Panc1 (cell line): ENCODE results near the gene CFAP157. TPM values are rescaled to one million over a fixed set of nuclear protein-coding genes. Genes with fewer than 3 reads are reported as not detected.

Experiments used
- ATAC-seq: fragments of 200-7000 bp; cut with Tn5 transposase; 2 replicates; pipeline ENCODE4 v1.9.1; 2020; ENCODE audit warnings: mild to moderate bottlenecking, moderate library complexity
- BruUV-seq: library from RNA; stranded (reverse); fragments of 400-500 nt; replicated peaks from 2 replicates; lab custom pipeline; 2021; lab: Mats Ljungman, UMichigan
- CTCF ChIA-PET: fragments of 300-600 bp; sonication (Branson Sonifier 250); formaldehyde crosslinking; loops from one replicate; lab custom pipeline; 2022; ENCODE audit warnings: antibody characterized with exemption; lab: Charles Lee
- POLR2A ChIA-PET: fragments of 300-600 bp; sonication (Branson Sonifier 250); formaldehyde crosslinking; loops from one replicate; lab custom pipeline; 2022; ENCODE audit warnings: antibody characterized with exemption; lab: Charles Lee
- DNase-seq: peaks from one replicate; pipeline ENCODE4 v3.0.0-alpha.2; 2010; ENCODE audit warnings: low read depth, low spot score
- H3K27ac ChIP-seq: 2 replicates; pipeline ENCODE4 v1.5.1; 2011; ENCODE audit warnings: mild to moderate bottlenecking, low read length, inconsistent platforms
- H3K27me3 ChIP-seq: fragments of 200-500 bp; sonication (Bioruptor generic); 2 replicates; pipeline ENCODE4 v1.6.0; 2014; ENCODE audit warnings: low read length, inconsistent platforms; ENCODE audit not compliant: control insufficient read depth, insufficient read depth
- H3K36me3 ChIP-seq: fragments of 200-500 bp; sonication (Bioruptor generic); 2 replicates; pipeline ENCODE4 v1.5.1; 2014; ENCODE audit warnings: inconsistent platforms, mild to moderate bottlenecking, low read length, moderate library complexity; ENCODE audit not compliant: control insufficient read depth, insufficient read depth
- H3K4me1 ChIP-seq: 2 replicates; pipeline ENCODE4 v1.5.1; 2011; ENCODE audit warnings: inconsistent platforms, mild to moderate bottlenecking, low read length, moderate library complexity; ENCODE audit not compliant: control insufficient read depth, insufficient read depth
- H3K4me3 ChIP-seq, 2 experiments: 2 replicates each; pipeline ENCODE4 v1.5.1; 2011 to 2012; ENCODE audit warnings: low read depth in 2 of 2, low read length in 2 of 2, mild to moderate bottlenecking in 2 of 2, inconsistent platforms in 1 of 2, moderate library complexity in 1 of 2
- H3K9me3 ChIP-seq: fragments of 200-500 bp; sonication (Bioruptor generic); 2 replicates; pipeline ENCODE4 v1.5.1; 2014; ENCODE audit warnings: low read depth, mild to moderate bottlenecking, inconsistent platforms, low read length, moderate library complexity; ENCODE audit not compliant: control insufficient read depth, insufficient read depth
- POLR2AphosphoS5 ChIP-seq: IDR thresholded peaks from 2 replicates; pipeline ENCODE4 v1.6.1; 2012; ENCODE audit warnings: mild to moderate bottlenecking, low read depth, low read length, moderate library complexity
- SIN3A ChIP-seq: IDR thresholded peaks from 2 replicates; pipeline ENCODE4 v1.6.1; 2012; ENCODE audit warnings: low read depth, mild to moderate bottlenecking, low read length, moderate library complexity, borderline replicate concordance; ENCODE audit not compliant: insufficient read depth
- TCF7L2 ChIP-seq: IDR thresholded peaks from 2 replicates; pipeline ENCODE4 v1.6.1; 2011; ENCODE audit warnings: mild to moderate bottlenecking, low read depth, low read length, inconsistent platforms
- in situ Hi-C: cut with HindIII; loops from 2 replicates; pipeline ENCODE4 v1.10.0; 2016; ENCODE audit warnings: low sequenced_read_pairs, low pct_unique_long_range_greater_than_20kb
- intact Hi-C: fragments of 100-400 bp; cut with micrococcal nuclease; formaldehyde crosslinking; loops from one replicate; pipeline ENCODE4 v1.10.0; 2022; ENCODE audit not compliant: unreplicated experiment
- total RNA-seq: library from RNA; stranded (reverse); gene quantifications from one replicate; pipeline ENCODE4 v1.2.1, GENCODE V29; 2021; ENCODE audit not compliant: unreplicated experiment
- TF ChIP-seq, protein P1 (sequence below): fragments of 450-650 bp; IDR thresholded peaks from 2 replicates; pipeline ENCODE4 v1.5.1; 2017; ENCODE audit warnings: mild to moderate bottlenecking
- TF ChIP-seq, protein P2 (sequence below), 2 experiments: IDR thresholded peaks; 2 replicates each; pipeline ENCODE4 v1.6.1; 2011 to 2012; ENCODE audit warnings: low read depth in 2 of 2, control low read depth in 1 of 2, low read length in 1 of 2, mild to moderate bottlenecking in 1 of 2, moderate library complexity in 1 of 2; ENCODE audit not compliant: insufficient read depth in 1 of 2

CFAP157 gene
- total RNA-seq, 1 experiment from 2014 or later: not detected

DNA sequence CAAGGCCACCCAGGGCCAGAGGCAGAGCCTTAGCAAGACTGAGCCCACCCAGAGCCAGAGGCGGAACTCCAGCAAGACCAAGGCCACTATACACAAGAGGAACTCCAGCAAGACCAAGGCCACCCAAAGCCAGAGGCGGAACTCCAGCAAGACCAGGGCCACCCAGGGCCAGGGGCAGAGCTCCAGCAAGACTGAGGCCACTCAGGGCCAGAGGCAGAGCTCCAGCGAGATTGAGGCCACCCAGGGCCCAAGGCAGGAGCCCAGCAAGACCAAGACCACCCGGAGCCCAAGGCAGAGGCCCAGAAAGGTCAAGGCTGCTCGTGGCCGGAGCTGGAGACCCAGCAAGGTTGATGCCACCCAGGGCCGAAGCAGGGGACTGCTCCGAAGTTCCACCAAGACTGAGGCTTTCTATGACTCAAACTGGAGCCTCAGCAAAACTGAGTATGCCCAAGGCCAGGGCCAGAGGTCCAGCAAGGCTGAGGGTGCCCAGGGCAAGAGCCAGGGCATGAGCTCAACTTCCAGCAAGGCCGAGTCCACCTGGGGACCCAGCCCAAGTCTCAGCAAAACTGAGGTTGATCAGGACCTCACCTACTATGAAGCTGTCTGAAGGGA is 24.1 kb downstream of the CFAP157 start:
- Histone ChIP-seq H3K4me1 (no peaks in the 10 kb centered on the region), H3K27me3 (no peaks in the 10 kb centered on the region), H3K27ac (no peak overlapping the region), H3K4me3 (no peak overlapping the region), H3K9me3 (no peaks in the 10 kb centered on the region), H3K36me3 (no peaks in the 10 kb centered on the region)
- ChIA-PET CTCF (no interaction called here), POLR2A (no interaction called here)
- intact Hi-C loops: loop anchor here (10.0 kb wide), 1 partner anchor 146 kb away; no protein-coding TSS in a partner anchor
- DNase-seq (no peak), ATAC-seq (no peak)
- no TSS peak for BruUV-seq
- TF ChIP-seq SIN3A (no peak), TCF7L2 (no peak)
- in situ Hi-C loops: no loop called here

GRCh38 chr9:127731938-127732337 is 25.1 kb downstream of the CFAP157 start:
- BruUV-seq: no TSS peak
- ChIA-PET POLR2A (no interaction called here), CTCF (no interaction called here)
- TF ChIP-seq, protein P1, sequence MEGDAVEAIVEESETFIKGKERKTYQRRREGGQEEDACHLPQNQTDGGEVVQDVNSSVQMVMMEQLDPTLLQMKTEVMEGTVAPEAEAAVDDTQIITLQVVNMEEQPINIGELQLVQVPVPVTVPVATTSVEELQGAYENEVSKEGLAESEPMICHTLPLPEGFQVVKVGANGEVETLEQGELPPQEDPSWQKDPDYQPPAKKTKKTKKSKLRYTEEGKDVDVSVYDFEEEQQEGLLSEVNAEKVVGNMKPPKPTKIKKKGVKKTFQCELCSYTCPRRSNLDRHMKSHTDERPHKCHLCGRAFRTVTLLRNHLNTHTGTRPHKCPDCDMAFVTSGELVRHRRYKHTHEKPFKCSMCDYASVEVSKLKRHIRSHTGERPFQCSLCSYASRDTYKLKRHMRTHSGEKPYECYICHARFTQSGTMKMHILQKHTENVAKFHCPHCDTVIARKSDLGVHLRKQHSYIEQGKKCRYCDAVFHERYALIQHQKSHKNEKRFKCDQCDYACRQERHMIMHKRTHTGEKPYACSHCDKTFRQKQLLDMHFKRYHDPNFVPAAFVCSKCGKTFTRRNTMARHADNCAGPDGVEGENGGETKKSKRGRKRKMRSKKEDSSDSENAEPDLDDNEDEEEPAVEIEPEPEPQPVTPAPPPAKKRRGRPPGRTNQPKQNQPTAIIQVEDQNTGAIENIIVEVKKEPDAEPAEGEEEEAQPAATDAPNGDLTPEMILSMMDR: no peak
- TF ChIP-seq, protein P2, sequence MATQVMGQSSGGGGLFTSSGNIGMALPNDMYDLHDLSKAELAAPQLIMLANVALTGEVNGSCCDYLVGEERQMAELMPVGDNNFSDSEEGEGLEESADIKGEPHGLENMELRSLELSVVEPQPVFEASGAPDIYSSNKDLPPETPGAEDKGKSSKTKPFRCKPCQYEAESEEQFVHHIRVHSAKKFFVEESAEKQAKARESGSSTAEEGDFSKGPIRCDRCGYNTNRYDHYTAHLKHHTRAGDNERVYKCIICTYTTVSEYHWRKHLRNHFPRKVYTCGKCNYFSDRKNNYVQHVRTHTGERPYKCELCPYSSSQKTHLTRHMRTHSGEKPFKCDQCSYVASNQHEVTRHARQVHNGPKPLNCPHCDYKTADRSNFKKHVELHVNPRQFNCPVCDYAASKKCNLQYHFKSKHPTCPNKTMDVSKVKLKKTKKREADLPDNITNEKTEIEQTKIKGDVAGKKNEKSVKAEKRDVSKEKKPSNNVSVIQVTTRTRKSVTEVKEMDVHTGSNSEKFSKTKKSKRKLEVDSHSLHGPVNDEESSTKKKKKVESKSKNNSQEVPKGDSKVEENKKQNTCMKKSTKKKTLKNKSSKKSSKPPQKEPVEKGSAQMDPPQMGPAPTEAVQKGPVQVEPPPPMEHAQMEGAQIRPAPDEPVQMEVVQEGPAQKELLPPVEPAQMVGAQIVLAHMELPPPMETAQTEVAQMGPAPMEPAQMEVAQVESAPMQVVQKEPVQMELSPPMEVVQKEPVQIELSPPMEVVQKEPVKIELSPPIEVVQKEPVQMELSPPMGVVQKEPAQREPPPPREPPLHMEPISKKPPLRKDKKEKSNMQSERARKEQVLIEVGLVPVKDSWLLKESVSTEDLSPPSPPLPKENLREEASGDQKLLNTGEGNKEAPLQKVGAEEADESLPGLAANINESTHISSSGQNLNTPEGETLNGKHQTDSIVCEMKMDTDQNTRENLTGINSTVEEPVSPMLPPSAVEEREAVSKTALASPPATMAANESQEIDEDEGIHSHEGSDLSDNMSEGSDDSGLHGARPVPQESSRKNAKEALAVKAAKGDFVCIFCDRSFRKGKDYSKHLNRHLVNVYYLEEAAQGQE (IDR thresholded peaks at IDR 0.05; ENCODE audit: insufficient read depth in 1 of 2, low read depth in 2 of 2, low read length in 1 of 2): no peak
- TF ChIP-seq POLR2AphosphoS5: no peak
- no peak for TF ChIP-seq SIN3A
- no peak for TF ChIP-seq TCF7L2
- DNase-seq: no peak
- H3K27me3 ChIP-seq: no peaks in the 10 kb centered on the region
- H3K9me3 ChIP-seq: no peaks in the 10 kb centered on the region
- H3K27ac ChIP-seq: no peak overlapping the region
- in situ Hi-C loops: no loop called here
- intact Hi-C loops: loop anchor here (10.0 kb wide), 1 partner anchor 147 kb away; no protein-coding TSS in a partner anchor
- ATAC-seq: no peak
- no peaks in the 10 kb centered on the region for H3K4me1 ChIP-seq
- H3K4me3 ChIP-seq: no peak overlapping the region
- no peaks in the 10 kb centered on the region for H3K36me3 ChIP-seq

GRCh38 chr9:127732444-127732843 is 25.7 kb downstream of the CFAP157 start:
- in situ Hi-C loops (no loop called here), intact Hi-C loops (loop anchor here (10.0 kb wide), 1 partner anchor 148 kb away; no protein-coding TSS in a partner anchor)
- no peak overlapping the region for H3K27ac ChIP-seq
- no TSS peak for BruUV-seq
- POLR2A ChIA-PET: interaction anchor here (0.8 kb wide), 1 partner anchor 24 kb away, joined by 3 read pairs; no protein-coding TSS in a partner anchor
- ATAC-seq (no peak), DNase-seq (no peak)
- no peak overlapping the region for H3K4me3 ChIP-seq
- TF ChIP-seq, protein P2 (IDR thresholded peaks at IDR 0.05; ENCODE audit: insufficient read depth in 1 of 2, low read depth in 2 of 2, low read length in 1 of 2): no peak
- TF ChIP-seq POLR2AphosphoS5 (no peak), SIN3A (no peak), TCF7L2 (no peak)
- TF ChIP-seq, protein P1: no peak
- CTCF ChIA-PET: interaction anchor here (1.3 kb wide), 1 partner anchor 142 kb away, joined by 4 read pairs; no protein-coding TSS in a partner anchor
- H3K36me3 ChIP-seq: no peaks in the 10 kb centered on the region
- no peaks in the 10 kb centered on the region for H3K9me3 ChIP-seq
- H3K27me3 ChIP-seq: no peaks in the 10 kb centered on the region
- no peaks in the 10 kb centered on the region for H3K4me1 ChIP-seq
